Measurements from ENCODE around the gene NFIX.
A peak's percentile ranks its signal among the peaks of the same experiment; 100 is the strongest.

Gene NFIX

GRCh38 chr19:13112555-13112954 is 117.3 kb downstream of the NFIX start:
- DNase-seq: no peak

GRCh38 chr19:13115936-13116281 is 120.6 kb downstream of the NFIX start:
- DNase-seq: no peak

DNA sequence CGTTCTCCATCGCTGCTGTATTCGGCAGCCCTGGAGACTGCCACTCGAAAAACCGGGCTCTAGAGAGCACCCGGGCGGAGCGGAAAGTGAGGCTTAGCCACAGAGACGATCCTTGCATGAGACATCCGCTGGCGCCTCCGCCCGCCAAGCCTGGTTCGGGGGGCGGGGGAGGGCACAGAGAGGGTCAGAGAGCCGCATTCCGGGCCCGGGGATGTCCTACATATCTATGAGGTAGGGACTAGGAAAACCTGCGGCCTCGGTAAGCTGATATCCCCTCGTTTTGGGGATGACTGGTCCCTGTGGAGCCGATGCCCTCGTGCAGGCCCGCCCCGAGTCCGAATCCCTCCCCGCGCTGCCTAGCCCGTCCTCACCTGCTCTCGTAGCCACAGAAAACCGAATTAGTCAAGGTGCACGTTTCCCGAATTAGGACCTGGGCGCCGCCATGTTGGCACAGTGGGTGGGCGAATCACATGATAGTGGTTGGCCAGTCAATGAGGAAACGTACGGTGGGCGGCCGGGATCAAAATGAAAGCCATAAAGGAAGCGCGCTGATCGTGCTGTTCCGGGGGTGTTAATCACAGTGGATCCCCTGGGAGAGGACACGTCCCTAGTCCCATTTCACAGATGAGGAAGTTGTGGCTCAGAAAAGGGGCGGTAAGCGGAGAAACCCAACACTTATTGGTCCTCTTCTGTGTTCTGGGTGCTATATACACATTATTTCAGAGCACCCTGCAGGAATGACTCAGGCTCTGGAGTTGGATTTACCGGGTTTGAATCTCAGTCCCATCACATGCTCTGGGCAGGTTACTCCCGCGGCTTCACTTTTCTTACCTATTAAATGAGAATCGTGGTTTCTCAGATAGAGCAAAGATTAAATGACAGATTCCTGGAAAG is 121.3 kb downstream of the NFIX start, which contains the start of gene TRMT1:
TSS of gene TRMT1 (minus strand) at position 459 of the 894 bp plus-strand sequence. CDS start at position 118, 341 bp downstream.
- DNase-seq: peak; percentile 95 to 96

DNA sequence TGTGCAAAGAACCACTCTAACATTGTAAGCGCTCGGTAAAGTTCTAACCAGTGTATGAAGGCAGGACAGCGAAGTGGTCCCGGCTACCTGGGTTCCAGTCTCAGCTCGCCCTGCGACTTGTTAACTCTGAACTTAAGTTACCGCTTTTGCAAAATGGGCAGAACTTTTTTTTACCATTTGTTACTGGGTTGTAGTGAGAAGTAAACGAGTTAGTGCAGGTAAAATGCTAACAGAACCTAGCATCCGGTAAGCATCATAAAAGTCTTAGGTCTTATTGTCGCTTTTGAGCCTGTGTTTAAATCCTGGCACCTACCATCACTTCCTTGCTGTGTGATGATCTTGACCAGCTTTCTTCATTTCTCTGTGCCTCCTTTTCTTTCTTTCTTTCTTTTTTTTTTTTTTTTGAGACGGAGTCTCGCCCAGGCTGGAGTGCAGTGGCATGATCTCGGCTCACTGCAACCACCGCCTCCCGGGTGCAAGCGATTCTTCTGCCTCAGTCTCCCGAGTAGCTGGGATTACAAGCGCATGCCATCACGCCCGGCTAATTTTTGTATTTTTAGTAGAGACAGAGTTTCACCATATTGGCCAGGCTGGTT is 122.0 kb downstream of the NFIX start:
- DNase-seq: peak in 1 of 2 experiments; percentile 33

DNA sequence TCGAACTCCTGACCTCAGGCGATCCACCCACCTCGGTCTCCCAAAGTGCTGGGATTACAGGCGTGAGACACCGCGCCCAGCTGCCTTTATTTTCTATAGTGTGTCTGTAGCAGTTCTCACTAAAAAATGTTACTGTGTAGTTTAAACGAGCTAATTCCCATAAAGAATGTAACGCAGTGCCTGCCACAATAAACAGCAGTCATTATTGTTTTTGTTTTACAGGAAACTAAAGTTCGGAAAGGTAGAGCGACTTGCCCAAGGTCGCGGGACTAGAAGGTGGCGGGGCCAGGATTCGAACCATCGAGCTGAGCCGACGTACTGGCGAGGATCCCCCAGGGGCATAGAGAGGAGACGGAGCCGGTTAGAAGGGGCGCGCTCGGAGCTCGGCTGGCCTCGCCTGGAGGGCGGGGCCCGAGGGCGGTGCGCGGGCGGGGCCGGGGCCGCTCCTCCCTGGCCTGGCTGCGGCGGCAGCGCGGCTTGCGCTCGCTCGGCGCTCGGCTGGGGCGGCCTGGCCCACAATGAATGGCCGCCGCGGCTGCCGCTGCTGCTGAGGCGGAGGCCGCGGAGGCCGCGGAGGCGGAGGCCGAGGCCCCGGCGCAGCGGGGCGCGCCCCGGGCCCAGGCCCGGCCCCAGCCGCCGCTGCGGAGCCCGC is 122.6 kb downstream of the NFIX start, which contains the start of gene NACC1:
TSS of gene NACC1 (plus strand) at position 493 of the 652 bp plus-strand sequence. CDS start 16,944 bp downstream, outside the sequence.
- DNase-seq: peak; percentile 91 to 95

DNA sequence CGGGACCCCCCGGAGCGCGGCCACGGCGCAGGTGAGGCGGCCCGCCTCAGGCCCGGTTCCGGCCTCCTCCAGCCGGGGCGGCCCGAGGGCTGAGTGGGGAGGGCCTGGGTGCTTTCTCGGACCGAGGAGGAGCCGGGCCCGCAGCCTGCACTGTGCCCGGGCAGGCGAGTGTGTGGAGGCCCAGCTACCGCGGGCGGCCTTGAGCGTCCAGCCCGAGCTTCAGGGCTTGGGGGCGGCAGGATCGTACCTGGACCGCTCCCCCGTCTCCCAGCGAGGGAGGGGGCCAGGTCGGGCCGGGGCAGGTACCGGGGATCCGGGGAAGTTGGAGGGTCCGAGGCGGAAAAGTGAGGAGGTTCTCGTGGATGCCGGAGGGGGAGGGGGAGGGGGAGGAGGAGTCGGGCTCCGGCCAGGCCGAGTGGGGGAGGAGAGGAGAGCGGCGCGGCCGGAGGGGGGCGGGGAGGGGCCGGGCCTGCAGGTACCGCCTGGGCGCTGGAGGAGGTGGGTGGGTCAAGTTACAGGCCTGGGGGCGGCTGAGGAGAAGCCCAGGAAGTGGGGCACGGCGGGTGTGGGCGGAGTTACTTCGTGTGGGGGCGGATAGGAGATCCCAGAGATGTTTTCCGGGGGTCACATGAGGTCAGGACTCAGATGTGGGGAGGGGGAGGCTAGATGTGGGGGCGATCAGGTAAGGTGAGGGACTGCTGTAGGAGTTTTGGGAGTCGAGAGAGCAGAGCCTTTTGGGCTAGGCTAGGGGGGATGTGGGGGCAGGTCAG is 123.3 kb downstream of the NFIX start:
- DNase-seq: peak in 1 of 2 experiments; percentile 65

- DNase-seq: no peak
These were observed 124.4 kb downstream of the NFIX start for GRCh38 chr19:13119627-13120026.

GRCh38 chr19:13120031-13120430 is 124.8 kb downstream of the NFIX start:
- no peak for DNase-seq

GRCh38 chr19:13120817-13121216 is 125.5 kb downstream of the NFIX start:
- no peak for DNase-seq

- DNase-seq: peak; percentile 36 to 47
These were observed 126.4 kb downstream of the NFIX start for GRCh38 chr19:13121551-13122274.

GRCh38 chr19:13122275-13122878 is 127.1 kb downstream of the NFIX start:
- DNase-seq: no peak

DNA sequence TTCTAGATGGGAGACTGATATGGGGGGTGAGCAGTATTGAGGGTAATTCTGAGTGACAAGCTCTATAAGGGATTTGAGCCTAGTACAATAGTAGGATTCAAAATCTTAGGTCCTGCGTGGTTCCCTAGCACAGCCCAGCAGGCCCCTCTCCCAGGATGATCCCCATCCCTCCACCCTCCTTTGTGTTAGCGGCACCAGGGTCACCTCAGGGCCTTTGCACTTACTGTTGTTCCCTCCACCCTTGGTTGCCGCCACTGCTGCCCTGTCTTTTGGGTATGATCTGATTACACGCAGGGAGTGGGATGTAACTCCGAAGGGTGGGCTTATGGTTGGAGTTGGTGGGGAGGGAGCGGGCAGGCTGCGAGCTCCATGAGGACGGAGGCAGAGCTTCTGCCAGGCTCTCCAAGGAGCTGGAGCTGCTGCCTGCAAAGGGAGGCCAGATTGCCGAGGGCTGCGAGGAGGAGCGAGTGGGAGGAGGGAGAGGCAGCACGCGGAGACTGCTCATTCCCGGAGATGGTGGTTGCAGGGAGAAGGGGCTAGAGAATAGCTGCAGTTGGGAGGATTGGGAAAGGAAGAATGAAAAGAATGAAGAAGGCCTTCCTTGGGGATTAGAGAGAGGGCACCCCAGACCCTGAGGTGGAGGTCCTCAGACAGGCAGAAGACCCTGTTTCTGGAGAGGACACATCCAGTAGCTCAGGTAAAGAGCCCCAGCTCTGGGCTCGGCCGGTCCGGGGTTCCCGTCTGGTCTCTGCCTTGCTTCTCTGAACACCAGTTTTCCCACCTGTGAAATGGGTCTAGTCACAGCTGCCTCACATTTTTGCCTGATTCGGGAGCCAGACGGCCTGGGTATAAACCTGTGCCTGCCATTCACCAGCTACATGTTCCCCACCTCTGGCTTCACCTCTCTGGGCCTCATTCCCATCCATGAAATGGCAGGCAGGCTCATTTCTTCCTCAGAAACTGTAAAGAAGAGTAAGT is 128.0 kb downstream of the NFIX start:
- no peak for DNase-seq

GRCh38 chr19:13127051-13127450 is 131.8 kb downstream of the NFIX start:
- no peak for DNase-seq

DNA sequence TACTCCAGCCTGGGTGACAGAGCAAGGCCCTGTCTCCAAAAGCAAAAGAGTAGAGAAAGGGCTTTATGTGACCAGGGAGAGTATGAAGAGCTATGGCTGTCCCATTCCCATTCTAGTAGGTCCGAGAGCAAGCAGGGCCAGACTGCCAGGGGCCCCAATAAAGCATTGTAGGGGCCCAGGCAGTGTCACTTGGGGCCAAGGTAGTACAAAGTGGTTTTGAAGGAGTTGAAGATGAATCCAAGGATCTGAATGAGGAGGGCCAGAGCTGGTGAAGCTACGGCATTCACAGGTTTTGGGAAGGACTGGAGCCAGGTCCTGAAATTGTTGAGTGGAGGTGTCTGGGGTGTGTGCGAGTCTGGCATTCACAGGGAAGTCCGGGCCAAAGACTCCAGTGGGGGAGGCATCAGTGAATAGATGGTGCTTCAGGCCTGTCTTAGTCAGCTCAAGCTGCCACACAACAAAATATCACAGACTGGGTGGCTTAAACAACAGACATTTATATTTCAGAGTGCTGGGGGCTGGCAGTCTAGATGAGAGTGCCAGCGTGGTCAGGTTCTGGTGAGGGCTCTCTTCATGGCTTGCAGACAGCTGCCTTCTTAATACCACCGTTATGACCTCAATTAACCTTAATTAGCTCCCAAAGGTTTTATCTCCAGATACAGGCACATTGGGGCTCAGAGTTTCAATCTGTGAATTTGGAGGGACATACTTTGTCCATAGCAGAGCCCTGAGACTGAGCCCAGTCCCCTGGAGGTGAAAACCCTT is 132.7 kb downstream of the NFIX start:
- DNase-seq: no peak

- no peak for DNase-seq
These were observed 133.3 kb downstream of the NFIX start for GRCh38 chr19:13128583-13128982.

- no peak for DNase-seq
These were observed 134.1 kb downstream of the NFIX start for GRCh38 chr19:13129384-13129783.

DNA sequence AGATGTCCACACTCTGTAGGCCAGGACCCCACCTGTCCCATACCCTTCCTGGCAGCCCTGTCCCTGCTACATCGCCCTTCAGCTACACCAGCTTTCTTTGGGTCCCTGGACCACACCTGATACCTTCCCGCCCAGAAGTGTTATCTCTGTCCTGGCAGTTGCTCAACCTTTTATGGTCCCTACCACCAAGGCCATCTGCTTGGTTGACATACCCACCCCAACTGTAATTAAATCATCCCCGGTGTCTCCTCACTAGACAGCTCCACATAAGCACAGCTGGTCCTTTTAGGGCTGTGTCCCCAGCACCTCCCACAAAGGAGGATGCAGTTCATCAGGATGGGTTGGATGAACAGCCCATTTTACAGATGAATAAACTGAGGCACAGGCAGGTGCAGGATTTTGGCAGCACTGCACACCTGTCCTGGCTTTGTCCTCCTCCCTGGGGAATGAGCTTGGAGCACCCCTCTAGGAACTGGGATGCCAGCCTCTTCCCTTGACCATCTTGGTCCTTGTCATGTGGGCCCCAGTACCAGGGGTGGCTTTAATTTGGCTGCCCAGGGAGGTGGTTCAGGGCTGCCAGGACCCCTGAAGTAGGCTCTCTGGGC is 135.7 kb downstream of the NFIX start:
- no peak for DNase-seq

GRCh38 chr19:13132471-13133180 is 137.4 kb downstream of the NFIX start:
- peak; percentile 78 to 81 for DNase-seq

All from activated T-cell treated with anti-CD3 and anti-CD28 coated beads, Interleukin-2, amount 50 U/mL, for 48 hours (primary cell).